ENCODE measurements around the gene RIMKLB. TPM values are rescaled to one million over a fixed set of nuclear protein-coding genes. Genes with fewer than 3 reads are reported as not detected.

Gene RIMKLB
- total and polyA plus RNA-seq, 2 of the 8 experiments (the other 6 are each of a cell fraction or from before 2014, with no cell fraction given): 37.8 to 78.2 TPM

DNA sequence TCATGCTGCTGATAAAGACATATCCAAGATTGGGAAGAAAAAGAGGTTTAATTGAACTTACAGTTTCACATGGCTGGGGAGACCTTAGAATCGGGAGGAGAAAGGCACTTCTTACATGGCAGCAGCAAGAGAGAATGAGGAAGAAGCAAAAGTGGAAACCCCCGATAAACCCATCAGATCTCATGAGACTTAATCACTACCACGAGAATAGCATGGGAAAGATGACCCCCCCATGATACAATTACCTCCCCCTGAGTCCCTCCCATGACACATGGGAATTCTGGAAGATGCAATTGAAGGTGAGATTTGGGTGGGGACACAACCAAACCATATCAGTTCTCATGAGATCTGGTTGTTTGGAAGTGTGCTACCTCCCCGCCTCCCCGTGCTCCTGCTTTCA is 25.4 kb upstream of the RIMKLB start (continued):
- TF ChIP-seq HDAC2 (IDR thresholded peaks at IDR 0.05; ENCODE audit: borderline replicate concordance in 1 of 2, low read depth in 2 of 2, low read length in 2 of 2) (no peak), TAF7 (optimal IDR thresholded peaks at IDR 0.05; ENCODE audit: borderline replicate concordance, low read depth, low read length) (no peak), JUN (IDR thresholded peaks at IDR 0.05; ENCODE audit: low read depth, low read length) (no peak), KDM4A (IDR thresholded peaks at IDR 0.05; ENCODE audit: low read depth, low read length, severe bottlenecking) (no peak)

All from H1 (cell line).